ENCODE data around the gene ERVV-1.

DNA sequence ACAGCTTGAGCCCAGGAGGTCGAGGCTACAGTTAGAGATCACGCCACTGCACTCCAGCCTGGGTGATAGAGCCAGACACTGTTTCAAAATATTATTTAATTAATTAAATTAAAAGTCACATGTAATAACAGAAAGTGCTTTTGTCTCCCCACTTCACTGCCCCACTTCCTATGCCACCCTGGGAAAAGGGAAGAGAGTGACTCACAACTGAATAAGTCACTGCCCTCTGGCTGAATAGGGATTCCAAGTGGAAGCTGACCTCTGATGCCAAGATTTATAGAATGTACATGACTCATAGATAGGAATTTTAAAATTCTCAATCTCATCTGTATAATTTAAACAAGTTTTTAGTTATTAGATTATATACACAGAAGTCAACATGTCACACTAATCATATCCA is 22.2 kb upstream of the ERVV-1 start:
- TF ChIP-seq, protein P1, sequence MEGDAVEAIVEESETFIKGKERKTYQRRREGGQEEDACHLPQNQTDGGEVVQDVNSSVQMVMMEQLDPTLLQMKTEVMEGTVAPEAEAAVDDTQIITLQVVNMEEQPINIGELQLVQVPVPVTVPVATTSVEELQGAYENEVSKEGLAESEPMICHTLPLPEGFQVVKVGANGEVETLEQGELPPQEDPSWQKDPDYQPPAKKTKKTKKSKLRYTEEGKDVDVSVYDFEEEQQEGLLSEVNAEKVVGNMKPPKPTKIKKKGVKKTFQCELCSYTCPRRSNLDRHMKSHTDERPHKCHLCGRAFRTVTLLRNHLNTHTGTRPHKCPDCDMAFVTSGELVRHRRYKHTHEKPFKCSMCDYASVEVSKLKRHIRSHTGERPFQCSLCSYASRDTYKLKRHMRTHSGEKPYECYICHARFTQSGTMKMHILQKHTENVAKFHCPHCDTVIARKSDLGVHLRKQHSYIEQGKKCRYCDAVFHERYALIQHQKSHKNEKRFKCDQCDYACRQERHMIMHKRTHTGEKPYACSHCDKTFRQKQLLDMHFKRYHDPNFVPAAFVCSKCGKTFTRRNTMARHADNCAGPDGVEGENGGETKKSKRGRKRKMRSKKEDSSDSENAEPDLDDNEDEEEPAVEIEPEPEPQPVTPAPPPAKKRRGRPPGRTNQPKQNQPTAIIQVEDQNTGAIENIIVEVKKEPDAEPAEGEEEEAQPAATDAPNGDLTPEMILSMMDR (IDR thresholded peaks at IDR 0.05; ENCODE audit: insufficient read depth, low read depth, low read length), result no peak
- TF ChIP-seq EZH2 (IDR thresholded peaks at IDR 0.05; ENCODE audit: insufficient read depth, low read length), result no peak
